Fibroblast of gingiva (primary cell): ENCODE results near the gene CDK14.
"Not testable (repeated sequence)": the region's sequence is repeated elsewhere in the genome, so short reads cannot be mapped to it uniquely, and the experiment has no call there.

Experiments used
- DNase-seq: peaks from one replicate; pipeline ENCODE4 v3.0.0-alpha.2; 2011; ENCODE audit warnings: low read depth

Gene CDK14

DNA sequence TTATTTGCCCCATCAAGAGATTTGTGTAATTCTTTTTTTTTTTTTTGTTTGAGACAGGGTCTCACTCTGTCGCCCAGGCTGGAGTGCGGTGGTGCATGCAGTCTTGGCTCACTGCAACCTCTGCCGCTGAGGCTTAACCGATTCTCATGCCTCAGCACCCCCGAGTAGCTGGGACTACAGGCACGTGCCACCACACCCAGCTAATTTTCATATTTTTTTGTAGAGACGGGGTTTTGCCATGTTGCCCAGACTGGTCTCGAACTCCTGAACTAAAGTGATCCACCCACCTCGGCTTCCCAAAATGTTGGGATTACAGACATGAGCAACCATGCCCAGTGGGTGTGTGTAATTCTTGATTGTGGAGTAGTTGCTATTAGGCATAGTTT lies 161.4 kb downstream of the CDK14 start:
- DNase-seq: not testable (repeated sequence)

DNA sequence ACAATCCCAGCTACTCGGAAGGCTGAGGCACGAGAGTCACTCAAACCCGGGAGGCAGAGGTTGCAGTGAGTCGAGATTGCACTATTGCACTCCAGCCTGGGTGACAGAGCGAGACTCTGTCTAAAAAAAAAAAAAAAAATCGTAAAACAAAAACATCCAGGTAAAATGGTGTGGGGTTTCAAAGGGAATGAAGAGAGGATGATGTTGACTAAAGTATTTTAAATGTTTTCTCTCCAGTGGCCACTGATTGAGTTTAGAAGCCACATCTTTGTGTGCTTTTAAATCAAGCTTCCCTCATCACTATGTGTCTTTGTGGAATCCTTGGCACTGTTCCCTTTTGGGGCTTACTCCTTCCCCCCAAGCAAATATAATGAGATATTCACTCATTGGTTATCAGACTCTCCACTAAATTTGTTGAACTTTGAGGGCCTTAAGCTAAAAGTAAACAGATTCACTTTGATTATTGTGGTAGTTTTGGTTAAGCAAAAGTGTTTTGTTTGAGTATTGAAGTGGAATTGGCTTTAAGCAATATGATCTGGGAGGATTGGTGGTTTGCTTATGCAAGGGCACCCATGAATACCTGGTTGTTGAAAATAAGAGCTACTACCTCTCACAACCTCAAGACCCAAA lies 162.9 kb downstream of the CDK14 start:
- no peak for DNase-seq

- no peak for DNase-seq
These were observed 163.6 kb downstream of the CDK14 start for GRCh38 chr7:90759710-90760109.

DNA sequence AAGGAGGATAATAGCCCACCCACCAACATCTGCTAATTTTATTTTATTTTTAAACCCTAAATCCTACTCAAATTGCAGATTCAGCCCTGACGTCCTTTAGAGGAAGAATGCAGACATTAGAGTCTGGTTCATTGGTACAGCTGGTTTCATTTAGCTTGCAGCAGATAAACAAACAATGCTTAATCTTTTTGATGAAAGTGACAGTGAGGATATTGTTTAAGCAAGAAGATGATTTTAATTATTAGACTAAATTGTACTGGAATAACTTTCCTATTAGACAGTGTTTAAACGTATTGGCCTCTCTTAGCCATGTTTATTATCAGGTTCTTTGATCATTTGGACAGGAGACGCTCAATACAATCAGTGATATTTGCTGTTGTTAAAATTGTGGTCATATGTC lies 164.8 kb downstream of the CDK14 start:
- peak; percentile 46 for DNase-seq

- DNase-seq: peak; percentile 61
These were observed 165.5 kb downstream of the CDK14 start for GRCh38 chr7:90761584-90761983.

DNA sequence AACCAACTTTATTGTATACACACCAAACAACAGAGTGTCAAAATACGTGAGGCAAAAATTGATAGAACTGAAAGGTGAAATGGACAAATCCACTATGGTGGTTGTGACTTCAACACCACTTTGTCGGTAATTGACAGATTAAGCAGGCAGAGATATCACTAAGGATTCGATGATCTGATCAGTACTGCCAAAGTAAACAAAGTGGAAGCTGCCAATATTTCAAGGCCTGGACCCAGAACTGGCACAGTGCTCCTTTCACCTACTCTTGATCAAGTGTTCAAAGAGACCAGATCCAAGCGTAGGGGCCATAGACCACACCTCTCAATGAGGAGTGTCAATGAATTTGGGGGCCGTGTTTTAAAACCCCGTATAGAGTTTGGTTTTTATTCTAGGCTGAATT lies 167.0 kb downstream of the CDK14 start:
- no peak for DNase-seq

- peak; percentile 15 for DNase-seq
These were observed 168.9 kb downstream of the CDK14 start for GRCh38 chr7:90764848-90765570.

DNA sequence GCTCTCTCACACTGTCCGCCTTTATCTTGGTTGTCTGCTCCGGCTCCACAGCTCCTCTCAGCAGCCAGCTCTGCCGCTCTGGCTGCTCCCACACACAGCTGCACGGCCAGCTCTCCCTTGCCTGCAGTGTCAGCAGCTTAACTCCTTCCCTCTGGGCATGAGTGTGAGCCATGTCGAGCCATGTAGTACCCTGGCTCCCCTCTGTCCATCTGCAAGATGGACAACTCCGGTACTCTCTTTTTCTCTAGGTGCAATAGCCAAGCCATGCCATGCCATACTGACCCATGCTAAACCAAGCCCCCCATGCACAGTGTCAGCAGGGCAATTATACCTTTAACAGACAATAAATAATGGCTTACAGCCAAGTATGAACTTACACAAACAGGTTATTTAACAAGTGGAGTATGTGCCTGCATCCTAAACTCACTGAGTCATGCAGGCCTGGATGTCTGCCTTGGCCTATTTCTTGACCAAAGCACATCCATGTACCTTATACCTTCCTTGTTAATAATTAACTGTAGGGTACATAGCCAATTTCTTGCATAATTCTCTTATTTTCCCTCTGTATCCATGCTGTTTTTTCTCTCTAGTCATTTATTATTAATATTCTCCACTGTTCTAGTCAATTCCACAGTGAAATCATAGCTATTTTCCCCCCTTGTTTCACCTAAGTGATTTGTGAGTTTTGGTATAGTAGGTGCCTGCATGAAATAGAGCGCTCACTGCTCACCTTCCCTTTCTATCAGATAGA lies 170.9 kb downstream of the CDK14 start:
- DNase-seq: no peak

DNA sequence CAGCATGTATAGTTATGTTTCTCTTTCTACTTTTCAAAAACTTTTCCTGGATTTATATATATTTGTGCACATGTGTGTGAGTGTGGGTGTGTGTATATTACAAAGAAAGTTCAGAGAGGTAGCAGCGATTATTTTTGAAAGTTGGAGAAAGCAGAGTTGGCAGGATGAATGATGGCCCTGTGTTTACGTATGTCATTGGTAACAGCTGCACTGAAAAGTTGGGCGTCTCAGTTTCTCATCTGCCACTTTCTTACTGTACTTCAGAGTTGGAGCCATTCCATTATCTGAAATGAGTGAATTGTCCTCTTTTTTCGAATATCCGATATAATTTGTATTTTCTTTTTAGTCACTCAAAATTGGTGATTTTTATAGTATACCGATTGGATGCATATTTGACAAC lies 172.2 kb downstream of the CDK14 start:
- DNase-seq: no peak

DNA sequence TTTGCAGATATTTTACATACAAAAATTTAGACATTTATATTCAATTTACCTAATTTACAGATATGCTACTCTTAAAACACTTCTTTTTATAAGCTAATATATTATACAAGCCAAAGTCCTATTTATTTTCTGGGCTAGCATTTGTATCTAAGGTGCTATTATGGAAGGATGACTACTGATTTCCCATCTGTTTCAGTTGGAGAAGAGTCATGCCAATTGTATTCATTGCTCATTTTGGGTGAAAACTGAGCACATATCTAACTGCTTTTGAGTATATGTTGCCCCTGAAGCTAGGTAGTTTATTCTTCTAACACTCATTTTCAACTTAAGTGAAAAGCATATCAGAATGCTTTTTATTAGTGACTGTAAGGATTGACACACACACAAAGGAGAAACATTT lies 172.9 kb downstream of the CDK14 start:
- DNase-seq: no peak

GRCh38 chr7:90769566-90769965 lies 173.4 kb downstream of the CDK14 start:
- not testable (repeated sequence) for DNase-seq

DNA sequence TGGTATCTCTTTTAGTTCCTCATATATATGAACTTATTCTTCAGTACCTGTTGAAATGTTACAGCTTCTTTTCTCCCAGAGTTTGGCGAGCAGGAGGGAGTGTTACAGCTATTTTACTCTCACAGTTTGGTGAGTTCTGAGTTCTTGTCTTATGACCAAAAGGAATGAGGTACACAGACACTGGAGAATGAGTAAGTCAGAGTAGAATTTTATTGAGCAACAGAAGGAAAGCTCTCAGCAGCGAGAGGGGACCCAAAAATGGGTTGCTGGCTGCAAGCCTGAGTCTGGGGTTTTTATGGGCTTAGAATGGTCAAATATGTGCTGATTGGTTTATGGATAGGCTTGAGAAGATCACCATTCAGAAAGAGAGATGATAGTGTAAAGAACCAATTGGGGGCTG lies 175.2 kb downstream of the CDK14 start:
- no peak for DNase-seq

DNA sequence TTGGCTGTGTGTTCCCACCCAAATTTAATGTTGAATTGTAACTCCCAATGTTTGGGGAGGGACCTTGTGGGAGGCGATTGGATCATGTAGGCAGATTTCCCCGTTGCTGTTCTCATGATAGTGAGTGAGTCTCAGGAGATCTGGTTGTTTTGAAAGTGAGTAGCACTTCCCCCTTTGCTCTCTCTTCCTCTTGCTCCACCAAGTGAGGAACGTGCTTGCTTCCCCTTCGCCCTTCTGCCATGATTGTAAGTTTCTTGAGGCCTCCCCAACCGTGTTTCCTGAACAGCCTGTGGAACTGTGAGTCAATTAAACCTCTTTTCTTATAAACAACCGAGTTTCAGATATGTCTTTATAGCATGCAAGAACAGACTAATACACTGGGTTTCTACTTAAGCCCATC lies 176.3 kb downstream of the CDK14 start:
- DNase-seq: no peak

DNA sequence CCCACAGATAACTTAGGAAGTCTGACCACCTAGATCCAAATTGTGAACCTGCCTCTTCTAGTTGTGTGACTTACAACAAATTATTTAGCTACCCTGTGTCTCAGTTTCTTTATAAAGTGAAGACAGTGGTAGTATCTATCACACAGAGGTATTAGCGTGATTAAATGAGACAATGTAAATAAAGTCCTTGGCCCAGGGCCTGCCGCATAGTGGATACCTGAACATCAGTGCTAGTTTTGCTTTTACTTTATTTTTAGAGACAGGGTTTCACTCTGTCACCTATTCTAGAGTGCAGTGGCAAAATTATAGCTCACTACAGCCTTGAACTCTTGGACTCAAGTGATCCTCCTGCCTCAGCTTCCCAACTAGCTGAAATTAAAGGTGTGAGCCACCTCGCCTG lies 177.1 kb downstream of the CDK14 start:
- no peak for DNase-seq

DNA sequence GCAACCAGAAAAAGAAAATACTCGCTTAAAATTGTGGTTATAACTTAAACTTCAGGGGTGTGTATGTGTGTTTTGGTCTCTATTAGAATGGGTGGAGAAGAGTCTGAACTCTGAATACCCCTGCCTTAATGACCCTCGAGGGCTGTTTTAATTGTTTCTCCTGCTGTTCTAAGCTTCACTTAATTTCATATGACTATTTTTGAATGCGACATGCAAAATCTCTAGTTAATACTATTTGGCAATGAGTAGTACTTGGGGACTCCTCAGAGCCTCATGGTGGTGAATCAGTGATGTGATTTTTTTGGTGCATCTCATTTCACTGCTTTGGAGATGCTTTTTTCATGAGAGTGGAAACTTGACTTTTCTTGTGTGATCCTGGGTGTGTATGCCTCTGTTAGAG lies 178.6 kb downstream of the CDK14 start:
- no peak for DNase-seq

DNA sequence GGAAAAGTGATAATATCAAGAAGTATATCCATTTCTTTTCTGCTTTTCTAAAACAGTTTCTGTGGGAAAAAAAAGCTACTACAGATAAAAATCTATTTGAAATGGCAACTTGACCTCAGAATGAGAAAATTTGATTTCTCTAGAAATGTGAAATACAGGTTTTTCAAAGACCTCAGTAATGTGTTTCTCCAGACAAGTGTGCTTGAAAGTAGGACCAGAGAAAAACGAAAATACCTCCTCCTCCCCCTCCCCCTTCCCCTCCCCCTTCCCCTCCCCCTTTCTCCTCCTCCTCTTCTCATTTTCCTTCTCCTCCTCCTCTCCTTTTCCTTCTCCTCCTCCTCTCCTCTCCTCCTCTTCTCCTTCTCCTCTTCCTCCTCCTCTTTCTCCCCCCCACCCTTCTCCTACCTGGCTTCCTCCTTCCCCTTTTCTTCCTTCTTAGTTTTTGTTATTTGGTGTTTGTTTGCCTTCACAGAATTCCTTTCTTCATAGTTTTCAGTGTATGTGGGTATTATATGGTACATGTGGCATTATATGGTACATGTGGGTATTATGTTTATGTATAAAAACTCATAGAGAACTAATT lies 179.4 kb downstream of the CDK14 start:
- no peak for DNase-seq

DNA sequence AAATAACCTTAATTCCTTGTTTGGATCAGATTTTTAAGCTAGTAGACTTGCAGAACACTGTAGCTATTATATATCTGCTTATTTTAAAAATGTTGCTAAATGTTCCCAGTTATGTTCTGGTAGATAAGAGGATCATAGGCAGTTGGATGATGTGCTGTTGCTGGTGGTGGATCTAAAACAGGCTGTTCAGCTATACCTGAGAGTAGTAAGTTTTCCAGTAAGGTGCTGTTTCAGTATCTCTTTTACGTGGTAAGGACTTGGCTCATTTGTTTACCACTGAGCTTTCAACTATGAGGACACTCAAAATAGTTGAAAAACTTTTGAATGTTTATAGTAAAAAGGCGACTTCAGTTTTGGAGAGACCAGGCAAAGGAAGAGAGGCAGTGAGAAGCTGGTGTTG lies 180.9 kb downstream of the CDK14 start:
- DNase-seq: no peak

GRCh38 chr7:90777465-90777864 lies 181.3 kb downstream of the CDK14 start:
- DNase-seq: no peak

DNA sequence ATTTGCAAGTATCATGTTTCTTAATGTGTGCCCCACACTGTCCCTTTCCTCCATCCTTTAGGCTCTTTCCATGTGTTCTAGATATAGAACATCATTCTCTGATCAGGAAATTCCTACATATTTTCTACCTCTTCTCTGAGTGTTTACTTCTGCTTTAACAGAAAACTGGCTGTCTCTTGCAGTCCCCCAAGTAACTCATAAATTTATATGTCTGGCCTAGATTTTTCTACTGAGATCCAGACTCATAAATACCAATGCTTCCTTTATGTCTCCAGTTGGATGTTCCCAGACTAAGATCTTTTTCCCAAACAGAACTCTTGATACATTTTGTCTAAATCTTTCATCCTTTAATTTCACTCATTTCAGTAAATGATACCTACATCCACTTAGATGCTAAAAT lies 181.8 kb downstream of the CDK14 start:
- DNase-seq: no peak

DNA sequence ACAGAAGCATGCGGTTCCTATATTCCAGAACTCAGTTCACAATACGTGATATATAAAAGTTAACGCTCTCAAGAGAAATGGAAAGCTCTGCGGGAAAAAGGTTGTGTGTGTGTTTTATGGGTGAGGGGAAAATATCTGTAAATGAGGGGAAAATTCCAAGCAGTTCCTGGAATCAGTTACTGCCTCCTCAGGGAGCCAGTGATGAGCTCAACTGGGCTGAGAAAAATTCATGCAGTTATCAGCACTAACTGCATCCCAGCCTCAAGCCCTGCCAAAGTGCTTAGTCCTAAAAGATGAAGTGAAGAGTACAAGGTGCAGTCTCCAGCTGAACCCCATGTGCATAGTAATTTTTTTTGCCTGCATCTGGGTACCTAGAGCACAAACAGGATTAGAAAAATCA lies 191.9 kb downstream of the CDK14 start:
- no peak for DNase-seq

DNA sequence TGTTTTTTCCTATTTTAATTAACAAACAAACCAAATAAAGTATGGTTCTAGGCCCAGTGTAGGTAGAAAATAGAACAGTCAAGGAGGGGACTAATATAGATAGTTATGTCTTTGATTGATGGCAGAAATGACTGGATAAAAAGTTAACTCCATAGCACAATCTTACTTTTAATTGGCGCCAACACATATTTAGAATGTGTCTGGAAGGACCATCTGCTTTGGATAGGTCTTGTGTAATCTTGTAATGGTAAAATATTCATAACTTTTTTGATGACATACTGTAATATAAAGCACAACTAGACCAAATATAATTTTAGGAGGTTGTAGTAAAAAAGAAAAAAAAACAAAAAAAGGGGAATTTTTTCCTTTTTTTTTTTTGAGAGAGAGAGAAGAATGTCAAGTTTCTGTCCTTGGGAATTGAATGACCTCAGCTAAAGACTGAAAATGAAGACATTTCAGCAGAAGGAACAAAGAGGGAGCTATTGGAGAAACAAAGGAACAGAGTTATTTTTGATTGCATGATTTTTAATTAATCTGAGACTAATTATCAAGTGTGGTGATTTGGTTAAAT lies 193.7 kb downstream of the CDK14 start:
- DNase-seq: no peak

- DNase-seq: no peak
These were observed 195.5 kb downstream of the CDK14 start for GRCh38 chr7:90791596-90791995.

GRCh38 chr7:90792301-90792700 lies 196.2 kb downstream of the CDK14 start:
- no peak for DNase-seq
